GM12892 (cell line): ENCODE results near the gene FOLR3.
"Not testable (repeated sequence)": the region's sequence is repeated elsewhere in the genome, so short reads cannot be mapped to it uniquely, and the experiment has no call there.

Experiments used
- DNase-seq: peaks from one replicate; pipeline ENCODE4 v3.0.0; 2011; ENCODE audit not compliant: insufficient read length
- FAIRE-seq: peaks from 2 replicates; lab custom pipeline; 2011; peaks lifted over from hg19 to GRCh38; lab: Jason Lieb, UNC
- POLR2A ChIP-seq: IDR thresholded peaks from 2 replicates; pipeline ENCODE4 v1.6.1; 2011; ENCODE audit warnings: low read depth, low read length, control low read depth
- POLR2AphosphoS5 ChIP-seq: IDR thresholded peaks from 2 replicates; pipeline ENCODE4 v1.6.1; 2011; ENCODE audit warnings: low read depth, low read length, control low read depth
- TAF1 ChIP-seq: IDR thresholded peaks from 2 replicates; pipeline ENCODE4 v1.6.1; 2011; ENCODE audit warnings: low read depth, mild to moderate bottlenecking, control low read depth, low read length, borderline replicate concordance

FOLR3 gene

DNA sequence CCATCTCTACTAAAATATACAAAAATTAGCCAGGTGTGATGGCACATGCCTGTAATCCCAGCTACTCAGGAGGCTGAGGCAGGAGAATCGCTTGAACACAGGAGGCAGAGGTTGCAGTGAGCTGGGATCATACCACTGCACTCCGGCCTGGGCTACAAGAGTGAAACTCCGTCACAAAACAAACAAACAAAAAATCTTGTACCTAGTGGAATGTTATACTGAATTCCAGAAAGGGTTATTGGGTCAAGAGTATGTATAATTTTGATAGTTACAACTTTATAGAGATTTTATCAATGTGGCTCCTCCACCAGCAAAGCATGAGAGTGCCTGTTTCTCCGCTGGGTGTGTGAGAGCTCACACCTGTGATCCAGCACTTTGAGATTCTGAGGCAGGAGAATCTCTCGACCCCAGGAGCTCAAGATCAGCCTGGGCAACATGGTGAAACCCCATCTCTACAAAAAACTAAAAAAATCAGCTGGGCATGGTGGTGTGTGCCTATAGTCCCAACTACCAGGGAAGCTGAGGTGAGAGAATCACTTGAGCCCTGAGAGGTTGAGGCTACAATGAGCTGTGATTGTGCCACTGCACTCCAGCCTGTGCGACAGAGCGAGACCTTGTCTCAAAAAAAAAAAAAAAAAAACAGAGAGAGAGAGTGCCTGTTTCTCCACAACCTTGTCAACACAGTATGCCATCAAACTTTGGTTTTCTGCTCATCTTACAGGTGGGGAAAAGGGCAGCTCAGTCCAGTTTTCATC, 43.7 kb downstream of the FOLR3 start:
- TF ChIP-seq TAF1 (no peak), POLR2AphosphoS5 (no peak), POLR2A (no peak)
- FAIRE-seq, result no peak
- no peak for DNase-seq

DNA sequence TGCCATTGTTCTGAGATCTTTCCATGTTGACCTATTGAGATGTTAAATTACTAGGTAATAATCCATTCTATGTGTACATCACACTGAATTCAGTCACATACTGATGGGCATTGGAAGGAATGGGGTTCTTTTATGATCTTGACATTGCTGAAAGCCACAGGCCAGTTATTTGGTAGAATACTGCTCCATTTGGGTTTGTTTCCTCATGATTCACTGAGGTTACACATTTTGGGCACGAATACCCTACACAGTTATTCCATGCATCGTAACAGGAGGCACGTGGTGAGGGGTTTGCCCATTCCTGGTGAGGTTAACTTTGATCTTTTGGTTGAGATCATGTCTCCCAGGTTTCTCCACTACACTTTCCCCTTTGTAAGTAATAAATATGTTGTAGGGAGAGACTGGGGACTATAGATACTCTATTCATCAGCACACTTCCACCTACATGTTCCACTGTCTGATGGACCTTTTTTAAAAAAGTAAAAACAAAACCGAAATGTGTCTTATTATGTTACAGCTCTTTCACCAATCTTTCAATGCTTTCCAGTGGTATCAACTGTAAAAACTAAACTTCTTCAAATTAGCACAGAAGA, 44.4 kb downstream of the FOLR3 start:
- no peak for DNase-seq
- no peak for FAIRE-seq
- no peak for TF ChIP-seq TAF1

DNA sequence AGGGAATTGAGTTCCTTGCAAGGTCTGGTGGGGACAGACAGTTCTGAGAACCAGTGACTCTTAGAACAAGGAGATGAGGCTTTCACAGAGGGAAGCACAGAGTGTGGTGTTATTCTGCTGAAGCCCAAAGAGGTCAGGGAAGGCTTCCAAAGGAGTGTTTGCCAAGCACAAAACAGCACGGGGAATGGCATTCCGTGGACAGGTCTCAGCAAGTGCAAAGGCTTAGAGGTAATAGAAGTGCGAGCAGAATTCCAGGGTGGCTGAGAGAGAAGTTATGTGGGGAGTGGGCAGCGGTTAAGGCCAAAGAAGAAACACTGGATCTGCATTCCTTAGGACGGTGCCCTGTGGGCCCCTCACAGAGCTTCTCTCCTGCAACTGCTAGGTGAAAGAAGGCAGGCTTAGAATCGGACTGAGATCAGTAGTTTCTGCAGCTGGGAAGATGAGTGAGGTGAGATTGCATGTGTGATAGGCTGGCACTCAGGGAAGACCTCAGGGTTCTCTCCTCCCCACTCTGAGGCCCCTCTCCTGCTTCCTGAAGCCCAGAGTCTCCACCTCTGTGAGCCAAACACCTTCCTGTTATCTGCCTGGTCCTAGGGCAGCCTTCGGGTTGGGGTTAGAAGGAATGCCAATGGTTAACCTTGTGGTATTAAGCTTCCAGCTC, 45.5 kb downstream of the FOLR3 start:
- not testable (repeated sequence) for DNase-seq, FAIRE-seq

DNA sequence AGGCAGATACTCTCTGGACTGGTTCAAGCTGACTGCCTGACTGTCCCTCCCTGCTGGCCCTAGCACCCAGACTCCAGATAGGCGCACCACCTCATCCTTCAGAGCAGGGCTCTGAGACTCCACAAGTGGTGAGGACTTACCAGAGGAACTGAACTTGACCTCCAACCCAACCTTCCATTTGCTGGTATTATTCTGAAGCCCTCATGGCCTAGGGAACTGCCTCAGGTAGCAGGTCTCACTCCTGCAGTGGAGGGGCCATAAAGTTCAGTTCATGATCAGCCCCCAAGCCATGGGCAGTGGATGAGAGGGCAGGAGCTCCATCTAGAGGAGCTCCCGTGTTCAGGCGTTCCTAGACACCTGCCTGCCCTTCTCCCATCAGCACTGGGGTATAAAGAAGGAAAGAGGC, 46.0 kb downstream of the FOLR3 start:
- FAIRE-seq, result peak; percentile 36
- DNase-seq, result not testable (repeated sequence)

DNA sequence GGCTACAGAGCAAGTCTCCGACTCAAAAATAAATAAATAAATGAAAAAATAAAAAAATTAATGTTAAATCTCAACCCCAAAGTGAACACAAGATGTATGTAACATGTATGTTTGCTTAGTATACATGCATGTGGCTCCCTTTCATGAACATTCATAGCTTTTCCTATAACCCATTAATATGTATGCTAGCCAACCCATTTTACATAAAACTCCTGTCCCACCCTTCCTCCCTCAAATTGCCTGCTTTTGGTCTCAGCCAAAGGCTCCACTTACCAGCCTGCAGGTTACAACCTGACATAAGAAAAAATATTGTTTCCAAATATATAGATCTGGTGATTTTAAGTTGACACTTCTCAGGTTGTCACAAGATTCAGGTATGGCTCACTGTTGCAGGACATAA, 52.7 kb downstream of the FOLR3 start:
- DNase-seq (no peak), FAIRE-seq (no peak)
- TF ChIP-seq POLR2A (no peak), POLR2AphosphoS5 (no peak), TAF1 (no peak)
